GM23248 (cell line): ENCODE results near the gene USP20. TPM values are rescaled to one million over a fixed set of nuclear protein-coding genes. Genes with fewer than 3 reads are reported as not detected.

ENCODE experiments used
- DNase-seq: peaks from one replicate; pipeline ENCODE4 v3.0.0-alpha.2; 2015
- H2AFZ ChIP-seq: fragments of 200-600 bp; sonication (generic); 2 replicates; pipeline ENCODE4 v1.6.1; 2016; ENCODE audit warnings: antibody characterized with exemption
- H3F3A ChIP-seq: fragments of 200-600 bp; sonication (generic); 2 replicates; pipeline ENCODE4 v1.6.1; 2016; ENCODE audit warnings: mild to moderate bottlenecking, antibody characterized with exemption, mixed run types; ENCODE audit not compliant: insufficient read depth
- H3K27ac ChIP-seq: fragments of 200-600 bp; sonication (generic); 2 replicates; pipeline ENCODE4 v1.5.1; 2016; ENCODE audit warnings: mild to moderate bottlenecking
- H3K27me3 ChIP-seq: fragments of 200-600 bp; sonication (generic); replicated peaks from 2 replicates; pipeline ENCODE4 v1.6.1; 2016; ENCODE audit warnings: mild to moderate bottlenecking; ENCODE audit not compliant: insufficient read depth
- H3K36me3 ChIP-seq: fragments of 200-600 bp; sonication (generic); 2 replicates; pipeline ENCODE4 v1.6.1; 2016; ENCODE audit warnings: low read depth, mild to moderate bottlenecking
- H3K4me1 ChIP-seq: fragments of 200-600 bp; sonication (generic); 2 replicates; pipeline ENCODE4 v1.6.1; 2016; ENCODE audit warnings: mild to moderate bottlenecking; ENCODE audit not compliant: insufficient read depth
- H3K4me2 ChIP-seq: fragments of 200-600 bp; sonication (generic); one replicate; pipeline ENCODE4 v1.6.1; 2016; ENCODE audit warnings: mild to moderate bottlenecking; ENCODE audit not compliant: unreplicated experiment
- H3K4me3 ChIP-seq: fragments of 200-600 bp; sonication (generic); 2 replicates; pipeline ENCODE4 v1.5.1; 2016; ENCODE audit warnings: mild to moderate bottlenecking
- H3K79me2 ChIP-seq: fragments of 200-600 bp; sonication (generic); 2 replicates; pipeline ENCODE4 v1.6.1; 2016; ENCODE audit warnings: mild to moderate bottlenecking; ENCODE audit not compliant: insufficient read depth
- H3K9ac ChIP-seq: fragments of 200-600 bp; sonication (generic); 2 replicates; pipeline ENCODE4 v1.6.1; 2016; ENCODE audit warnings: mild to moderate bottlenecking
- H3K9me2 ChIP-seq: fragments of 200-600 bp; sonication (generic); 2 replicates; pipeline ENCODE4 v1.6.1; 2016; ENCODE audit warnings: mixed run types, mild to moderate bottlenecking, moderate library complexity; ENCODE audit not compliant: insufficient read depth
- H3K9me3 ChIP-seq: fragments of 200-600 bp; sonication (generic); one replicate; pipeline ENCODE4 v1.6.1; 2017; ENCODE audit warnings: low read depth
- H4K20me1 ChIP-seq: fragments of 200-600 bp; sonication (generic); 2 replicates; pipeline ENCODE4 v1.6.0; 2016; ENCODE audit not compliant: insufficient read depth
- EZH2 ChIP-seq: fragments of 200-600 bp; sonication (generic); IDR thresholded peaks from 2 replicates; pipeline ENCODE4 v1.6.1; 2018; ENCODE audit warnings: antibody characterized with exemption, mild to moderate bottlenecking; ENCODE audit not compliant: insufficient read depth, poor library complexity, severe bottlenecking
- EZH2phosphoT487 ChIP-seq: fragments of 200-600 bp; sonication (generic); IDR thresholded peaks from 2 replicates; pipeline ENCODE4 v1.6.1; 2018; ENCODE audit warnings: antibody characterized with exemption, moderate library complexity, mild to moderate bottlenecking, low read depth; ENCODE audit not compliant: insufficient read depth
- WGBS, 2 experiments: methylation state at CpG; one replicate each; pipeline ENCODE4 v1.1.6; 2015 to 2017; ENCODE audit warnings: low lambda C conversion rate in 2 of 2, low coverage in 1 of 2; ENCODE audit errors: missing lambda C conversion rate in 2 of 2; 5-methylcytosine and 5-hydroxymethylcytosine counted together
- in situ Hi-C: fragments of 300-500 bp; cut with MboI; formaldehyde crosslinking; loops from 2 replicates; pipeline ENCODE4 v1.15.0; 2020
- polyA plus RNA-seq: library from polyadenylated mRNA; unstranded; fragments of >200 nt; fragmentation: Nextera tagmentation; extraction: Ambion mirVana; gene quantifications from 2 replicates; pipeline ENCODE4 v1.2.1, GENCODE V29; 2016
- total RNA-seq: library from RNA; depleted of rRNA; stranded (reverse); fragments of >200 nt; shearing (Covaris generic); gene quantifications from 2 replicates; pipeline ENCODE4 v1.2.3, GENCODE V29; 2014

The USP20 gene
- total and polyA plus RNA-seq, 2 experiments from 2014 or later: 10.3 to 15.8 TPM

GRCh38 chr9:129841071-129841470 lies 5.8 kb downstream of the USP20 start:
- Histone ChIP-seq H3K4me1 (peaks cover 26% of the 10 kb centered on the region), H3F3A (peaks cover 22% of the 10 kb centered on the region), H4K20me1 (no peaks in the 10 kb centered on the region), H3K36me3 (no peaks in the 10 kb centered on the region), H3K27me3 (no peaks in the 10 kb centered on the region), H3K4me2 (no peak overlapping the region), H3K79me2 (peaks cover 51% of the 10 kb centered on the region), H3K9me2 (no peaks in the 10 kb centered on the region), H2AFZ (no peak overlapping the region), H3K27ac (no peak overlapping the region), H3K9ac (no peak overlapping the region), H3K4me3 (no peak overlapping the region), H3K9me3 (no peaks in the 10 kb centered on the region)
- in situ Hi-C loops: no loop called here
- DNase-seq: no peak
- TF ChIP-seq EZH2: no peak
- TF ChIP-seq EZH2phosphoT487: no peak
- 80 to 82% methylated on average over 4 of the region's 4 CpGs for WGBS, 2 experiments

- no peaks in the 10 kb centered on the region for H3F3A ChIP-seq
- H3K9me3 ChIP-seq: no peaks in the 10 kb centered on the region
- WGBS, 2 experiments: 82 to 85% methylated on average over 2 of the region's 2 CpGs
Observed at GRCh38 chr9:129845373-129845772, 10.1 kb downstream of the USP20 start.

GRCh38 chr9:129848712-129849441 lies 13.6 kb downstream of the USP20 start:
- Histone ChIP-seq H3K9ac (no peak overlapping the region), H3K79me2 (no peaks in the 10 kb centered on the region; the same call in 1 of the 2 replicates), H3K9me3 (no peaks in the 10 kb centered on the region), H3K4me3 (no peak overlapping the region), H3K4me1 (no peaks in the 10 kb centered on the region), H3F3A (no peaks in the 10 kb centered on the region), H3K4me2 (no peak overlapping the region), H3K9me2 (no peaks in the 10 kb centered on the region), H4K20me1 (no peaks in the 10 kb centered on the region), H3K27ac (no peak overlapping the region), H2AFZ (no peak overlapping the region), H3K27me3 (no peaks in the 10 kb centered on the region), H3K36me3 (peaks cover 8% of the 10 kb centered on the region; the same call in 1 of the 2 replicates)
- TF ChIP-seq EZH2: no peak
- no peak for TF ChIP-seq EZH2phosphoT487
- in situ Hi-C loops: no loop called here
- no peak for DNase-seq
- 41 to 56% methylated on average over 4 of the region's 4 CpGs for WGBS, 2 experiments

More at GRCh38 chr9:129845373-129845772, 10.1 kb downstream of the USP20 start:
- H3K27me3 ChIP-seq: no peaks in the 10 kb centered on the region
- no peak for TF ChIP-seq EZH2phosphoT487
- no peak for TF ChIP-seq EZH2
- no peaks in the 10 kb centered on the region for H3K36me3 ChIP-seq
- DNase-seq: no peak
- peaks cover 27% of the 10 kb centered on the region for H3K79me2 ChIP-seq
- no peak overlapping the region for H3K9ac ChIP-seq
- no peaks in the 10 kb centered on the region for H3K9me2 ChIP-seq
- no peaks in the 10 kb centered on the region for H4K20me1 ChIP-seq
- no peak overlapping the region for H3K27ac ChIP-seq
- no peak overlapping the region for H3K4me3 ChIP-seq
- H3K4me1 ChIP-seq: no peaks in the 10 kb centered on the region
- H3K4me2 ChIP-seq: no peak overlapping the region
- in situ Hi-C loops: no loop called here
- H2AFZ ChIP-seq: no peak overlapping the region

GRCh38 chr9:129849901-129850300 lies 14.6 kb downstream of the USP20 start:
- no peaks in the 10 kb centered on the region for H3K9me3 ChIP-seq
- 89 to 93% methylated on average over 6 of the region's 6 CpGs for WGBS, 2 experiments
- H3F3A ChIP-seq: no peaks in the 10 kb centered on the region
- H3K36me3 ChIP-seq: peaks cover 8% of the 10 kb centered on the region; the same call in 1 of the 2 replicates
- no peak for TF ChIP-seq EZH2phosphoT487
- TF ChIP-seq EZH2: no peak
- H4K20me1 ChIP-seq: no peaks in the 10 kb centered on the region
- no peaks in the 10 kb centered on the region for H3K27me3 ChIP-seq
- no peak overlapping the region for H3K4me2 ChIP-seq
- H3K4me3 ChIP-seq: no peak overlapping the region
- no peak overlapping the region for H3K27ac ChIP-seq
- H3K4me1 ChIP-seq: no peaks in the 10 kb centered on the region
- H3K9ac ChIP-seq: no peak overlapping the region
- H2AFZ ChIP-seq: no peak overlapping the region
- in situ Hi-C loops: no loop called here
- H3K79me2 ChIP-seq: no peaks in the 10 kb centered on the region; the same call in 1 of the 2 replicates
- H3K9me2 ChIP-seq: no peaks in the 10 kb centered on the region
- no peak for DNase-seq
